Heart left ventricle (tissue), 13 donors: Measurements from ENCODE around the gene LIG3.
"Not testable (repeated sequence)": the region's sequence is repeated elsewhere in the genome, so short reads cannot be mapped to it uniquely, and the experiment has no call there.

ENCODE experiments used
- POLR2A ChIP-seq, 2 donors: fragments of 450-650 bp; IDR thresholded peaks; one replicate each; pipeline ENCODE4 v1.6.1; 2017; ENCODE audit warnings: antibody characterized with exemption in 2 of 2, mild to moderate bottlenecking in 2 of 2, moderate library complexity in 2 of 2
- TF ChIP-seq, protein P1 (sequence below), 12 donors: fragments of 200-600 bp; sonication (generic) in 4 of 12; IDR thresholded peaks; one replicate each; pipeline versions ENCODE4 v1.5.0 to v1.8.0; 2018 to 2022; ENCODE audit warnings: antibody characterized with exemption in 12 of 12, mild to moderate bottlenecking in 5 of 12
- donor health status: ischemic (EF 13 %, LVEDD 7.1; RV severe dilation, severe dysfunction).
- donor health status: DM: no; HTN: yes; CAD: no.
- donor health status: DM: no; HTN: no; CAD: no.
- donor health status: ischemic (EF 25% LVEDD 6.9; RV normal size, moderate dysfunction).
- donor health status: ischemic (EF 25% LVEDD 5.7; RV mildly dilated, moderate dysfunction).
- donor health status: ischemic (EF 35%, LVEDD 5.7; RV mildly dilated, moderate dysfunction).
- donor health status: nonischemic (EF 11% LVEDD 7.7; RV severe dilation, severe dysfunction).
- donor health status: DM: yes; HTN: yes; CAD: no.
- donor health status: PGD.
- donor health status: ischemic (EF 29% LVEDD 5.4; RV normal size, mild dysfunction).
- donor health status: nonischemic (EF 23%, LVEDD 6.1; RV moderate dilation, normal function).

- TF ChIP-seq, protein P1, sequence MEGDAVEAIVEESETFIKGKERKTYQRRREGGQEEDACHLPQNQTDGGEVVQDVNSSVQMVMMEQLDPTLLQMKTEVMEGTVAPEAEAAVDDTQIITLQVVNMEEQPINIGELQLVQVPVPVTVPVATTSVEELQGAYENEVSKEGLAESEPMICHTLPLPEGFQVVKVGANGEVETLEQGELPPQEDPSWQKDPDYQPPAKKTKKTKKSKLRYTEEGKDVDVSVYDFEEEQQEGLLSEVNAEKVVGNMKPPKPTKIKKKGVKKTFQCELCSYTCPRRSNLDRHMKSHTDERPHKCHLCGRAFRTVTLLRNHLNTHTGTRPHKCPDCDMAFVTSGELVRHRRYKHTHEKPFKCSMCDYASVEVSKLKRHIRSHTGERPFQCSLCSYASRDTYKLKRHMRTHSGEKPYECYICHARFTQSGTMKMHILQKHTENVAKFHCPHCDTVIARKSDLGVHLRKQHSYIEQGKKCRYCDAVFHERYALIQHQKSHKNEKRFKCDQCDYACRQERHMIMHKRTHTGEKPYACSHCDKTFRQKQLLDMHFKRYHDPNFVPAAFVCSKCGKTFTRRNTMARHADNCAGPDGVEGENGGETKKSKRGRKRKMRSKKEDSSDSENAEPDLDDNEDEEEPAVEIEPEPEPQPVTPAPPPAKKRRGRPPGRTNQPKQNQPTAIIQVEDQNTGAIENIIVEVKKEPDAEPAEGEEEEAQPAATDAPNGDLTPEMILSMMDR (IDR thresholded peaks at IDR 0.05): not testable (repeated sequence)
- not testable (repeated sequence) for TF ChIP-seq POLR2A (IDR thresholded peaks at IDR 0.05)
Observed at GRCh38 chr17:35028097-35028496, 47.8 kb downstream of the LIG3 start.
